Measurements from ENCODE around the gene LHPP. TPM values are rescaled to one million over a fixed set of nuclear protein-coding genes. Genes with fewer than 3 reads are reported as not detected.

LHPP gene
- total RNA-seq, 1 donor from 2014 or later: 6.0 TPM

GRCh38 chr10:124447751-124448466 lies 13.7 kb upstream of the LHPP start:
- H3K27me3 Mint-ChIP-seq (ENCODE audit: unreplicated experiment): peaks cover 23% of the 10 kb centered on the region
- peaks cover 7% of the 10 kb centered on the region for H3K9me3 Mint-ChIP-seq (ENCODE audit: unreplicated experiment)
- no peak overlapping the region for H3K27ac Mint-ChIP-seq (ENCODE audit: unreplicated experiment)
- no peak for DNase-seq
- TF ChIP-seq, protein P1, sequence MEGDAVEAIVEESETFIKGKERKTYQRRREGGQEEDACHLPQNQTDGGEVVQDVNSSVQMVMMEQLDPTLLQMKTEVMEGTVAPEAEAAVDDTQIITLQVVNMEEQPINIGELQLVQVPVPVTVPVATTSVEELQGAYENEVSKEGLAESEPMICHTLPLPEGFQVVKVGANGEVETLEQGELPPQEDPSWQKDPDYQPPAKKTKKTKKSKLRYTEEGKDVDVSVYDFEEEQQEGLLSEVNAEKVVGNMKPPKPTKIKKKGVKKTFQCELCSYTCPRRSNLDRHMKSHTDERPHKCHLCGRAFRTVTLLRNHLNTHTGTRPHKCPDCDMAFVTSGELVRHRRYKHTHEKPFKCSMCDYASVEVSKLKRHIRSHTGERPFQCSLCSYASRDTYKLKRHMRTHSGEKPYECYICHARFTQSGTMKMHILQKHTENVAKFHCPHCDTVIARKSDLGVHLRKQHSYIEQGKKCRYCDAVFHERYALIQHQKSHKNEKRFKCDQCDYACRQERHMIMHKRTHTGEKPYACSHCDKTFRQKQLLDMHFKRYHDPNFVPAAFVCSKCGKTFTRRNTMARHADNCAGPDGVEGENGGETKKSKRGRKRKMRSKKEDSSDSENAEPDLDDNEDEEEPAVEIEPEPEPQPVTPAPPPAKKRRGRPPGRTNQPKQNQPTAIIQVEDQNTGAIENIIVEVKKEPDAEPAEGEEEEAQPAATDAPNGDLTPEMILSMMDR (IDR thresholded peaks at IDR 0.05; ENCODE audit: partially characterized antibody, unreplicated experiment): no peak
- H3K4me1 Mint-ChIP-seq (ENCODE audit: low read depth, unreplicated experiment): peaks cover 19% of the 10 kb centered on the region
- peak overlapping the region; percentile 81 for H3K4me3 Mint-ChIP-seq (ENCODE audit: unreplicated experiment)
- H3K36me3 Mint-ChIP-seq (ENCODE audit: unreplicated experiment): no peaks in the 10 kb centered on the region

DNA sequence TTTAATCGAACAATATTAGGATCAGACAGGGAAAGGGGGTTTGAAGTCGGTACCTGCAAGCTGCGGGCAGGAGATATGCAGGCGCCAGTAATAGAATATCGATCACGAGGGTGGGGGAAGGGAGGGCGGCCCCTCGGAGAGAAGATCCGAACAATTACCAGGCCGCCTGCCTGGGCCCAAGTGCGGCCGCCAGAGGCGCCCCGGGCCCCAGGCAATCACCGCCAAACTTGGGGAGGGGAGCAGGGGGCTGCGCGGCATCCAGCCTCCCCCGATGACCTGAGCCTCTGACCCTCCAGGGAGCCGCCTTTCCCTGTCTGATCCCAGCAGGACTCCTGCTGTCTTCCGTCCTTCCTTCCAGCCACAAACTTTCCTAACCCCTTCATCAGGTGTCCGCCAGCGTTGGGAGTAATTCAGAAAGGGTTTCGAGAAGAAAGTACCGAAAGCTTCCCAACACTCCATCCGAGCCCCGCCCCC lies 12.9 kb upstream of the LHPP start:
- peak; percentile 67 for DNase-seq
- no peak overlapping the region for H3K27ac Mint-ChIP-seq (ENCODE audit: unreplicated experiment)
- peaks cover 23% of the 10 kb centered on the region for H3K27me3 Mint-ChIP-seq (ENCODE audit: unreplicated experiment)
- peaks cover 7% of the 10 kb centered on the region for H3K9me3 Mint-ChIP-seq (ENCODE audit: unreplicated experiment)
- peak overlapping the region; percentile 80 for H3K4me3 Mint-ChIP-seq (ENCODE audit: unreplicated experiment)
- TF ChIP-seq, protein P1 (IDR thresholded peaks at IDR 0.05; ENCODE audit: partially characterized antibody, unreplicated experiment): no peak
- H3K36me3 Mint-ChIP-seq (ENCODE audit: unreplicated experiment): no peaks in the 10 kb centered on the region
- peaks cover 19% of the 10 kb centered on the region for H3K4me1 Mint-ChIP-seq (ENCODE audit: low read depth, unreplicated experiment)

DNA sequence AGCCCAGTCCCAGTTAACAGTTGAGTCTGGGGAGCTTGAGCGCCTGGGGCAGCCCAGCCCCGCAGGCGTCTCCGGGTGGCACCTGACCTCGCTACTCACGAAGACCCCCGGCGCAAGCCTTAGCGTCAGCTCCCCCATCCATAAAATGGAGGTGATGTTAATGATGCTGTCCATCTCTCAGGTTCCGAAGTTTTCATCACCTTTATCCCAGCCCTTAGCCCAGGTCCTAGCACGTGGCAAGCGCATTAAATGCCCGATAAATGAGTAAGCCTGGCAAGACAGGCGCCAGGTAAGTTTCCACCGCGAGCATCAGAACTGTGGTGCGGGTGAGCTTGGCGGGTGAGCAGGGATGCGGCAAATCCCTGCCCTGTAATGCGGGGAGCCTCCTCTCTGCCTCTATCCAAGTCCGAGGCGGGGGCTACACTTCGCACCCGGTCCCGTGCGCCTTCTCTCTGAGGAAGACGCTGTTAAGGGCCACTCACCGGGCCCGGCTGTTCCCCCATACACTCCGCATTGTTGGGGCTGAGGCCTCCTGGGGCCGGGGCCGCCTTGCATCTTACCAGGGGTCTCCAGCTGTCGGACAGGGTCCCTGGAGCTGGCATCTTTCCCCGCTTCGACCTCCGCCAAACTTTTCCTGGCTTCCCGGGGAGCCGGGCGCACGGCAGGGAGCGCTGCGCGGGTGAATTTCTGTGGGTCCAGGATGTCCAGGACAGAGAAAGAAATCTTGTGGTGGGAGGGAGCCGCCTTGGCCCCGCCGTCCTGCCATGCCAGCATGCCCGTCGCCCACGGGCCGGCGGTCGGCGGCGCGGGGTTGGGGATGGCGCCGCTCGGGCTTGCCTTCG lies 12.2 kb upstream of the LHPP start:
- Mint-ChIP-seq H3K9me3 (ENCODE audit: unreplicated experiment) (peaks cover 7% of the 10 kb centered on the region), H3K27ac (ENCODE audit: unreplicated experiment) (no peak overlapping the region), H3K27me3 (ENCODE audit: unreplicated experiment) (peaks cover 23% of the 10 kb centered on the region), H3K36me3 (ENCODE audit: unreplicated experiment) (no peaks in the 10 kb centered on the region), H3K4me3 (ENCODE audit: unreplicated experiment) (peak overlapping the region; percentile 69), H3K4me1 (ENCODE audit: low read depth, unreplicated experiment) (peaks cover 19% of the 10 kb centered on the region)
- TF ChIP-seq, protein P1 (IDR thresholded peaks at IDR 0.05; ENCODE audit: partially characterized antibody, unreplicated experiment): no peak
- no peak for DNase-seq

DNA sequence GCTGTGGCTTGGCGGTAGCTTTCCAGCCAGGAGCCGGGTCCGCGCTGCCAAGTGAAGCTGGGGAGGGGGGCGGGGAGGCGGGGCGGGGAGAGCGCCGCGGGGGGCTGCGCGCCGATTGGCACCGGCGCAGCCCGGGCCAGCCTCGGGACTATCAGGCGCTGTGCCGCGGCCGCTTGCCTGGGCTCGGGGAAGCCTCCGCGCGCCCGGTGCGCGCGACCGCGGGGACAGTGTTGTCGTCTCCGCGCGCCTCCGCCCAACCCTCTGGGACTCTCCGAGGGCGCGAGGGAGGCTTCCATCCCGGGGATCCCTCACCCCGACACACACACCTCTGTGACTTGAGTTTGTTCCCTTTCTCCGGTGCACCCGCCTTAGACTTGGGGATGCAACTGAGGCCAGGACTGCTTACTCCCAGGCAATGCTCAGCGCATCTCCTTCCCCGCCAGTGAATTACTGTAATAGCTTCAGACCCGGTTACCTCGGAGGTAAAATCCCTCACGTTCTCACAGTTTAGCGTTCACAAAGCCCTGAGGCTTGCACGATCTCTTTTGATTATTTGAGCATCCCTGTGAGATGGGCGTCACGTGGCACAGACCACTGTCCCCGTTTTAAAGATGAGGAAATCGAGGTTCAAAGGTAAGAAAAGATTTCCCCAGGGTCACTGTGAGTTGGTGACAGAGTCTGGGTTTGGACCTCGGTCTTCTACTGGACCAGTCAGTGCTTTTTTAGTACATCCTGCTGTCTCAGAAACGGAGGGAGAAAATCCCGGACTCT lies 11.4 kb upstream of the LHPP start, which contains the start of gene NKX1-2:
NKX1-2 (minus strand) TSS at position 24 of the 771 bp plus-strand sequence. CDS start 92 bp downstream, outside the sequence.
- peak; percentile 46 for DNase-seq
- Mint-ChIP-seq H3K4me1 (ENCODE audit: low read depth, unreplicated experiment) (peaks cover 19% of the 10 kb centered on the region), H3K4me3 (ENCODE audit: unreplicated experiment) (peak within 1 kb of the TSS; percentile 85), H3K27ac (ENCODE audit: unreplicated experiment) (no peak within 1 kb of the TSS), H3K9me3 (ENCODE audit: unreplicated experiment) (peaks cover 7% of the 10 kb centered on the region), H3K36me3 (ENCODE audit: unreplicated experiment) (no peaks in the 10 kb centered on the region), H3K27me3 (ENCODE audit: unreplicated experiment) (peaks cover 23% of the 10 kb centered on the region)
- TF ChIP-seq, protein P1 (IDR thresholded peaks at IDR 0.05; ENCODE audit: partially characterized antibody, unreplicated experiment): no peak
